ENCODE data around the gene C11orf86.

GRCh38 chr11:66992041-66992440, 16.9 kb downstream of the C11orf86 start:
- TF ChIP-seq CTCF (IDR thresholded peaks at IDR 0.05; ENCODE audit: low read depth, low read length) (no peak), EZH2phosphoT487 (IDR thresholded peaks at IDR 0.05; ENCODE audit: low read depth) (no peak)

Measured in OCI-LY3 (cell line).